ENCODE measurements around the gene CHRD. TPM values are rescaled to one million over a fixed set of nuclear protein-coding genes. Genes with fewer than 3 reads are reported as not detected.

CHRD gene
- total RNA-seq, 1 experiment from 2014 or later, result 2.7 TPM

- H3K9me3 Mint-ChIP-seq, result no peaks in the 10 kb centered on the region
- DNase-seq (ENCODE audit: low spot score) (peak; percentile 40), ATAC-seq (peak; percentile 32)
- H3K27me3 Mint-ChIP-seq (ENCODE audit: low read depth), result peaks cover 52% of the 10 kb centered on the region
- TF ChIP-seq ZNF423 (CRISPR knock-in tag; IDR thresholded peaks at IDR 0.05), result peak; percentile 28; the same call in 1 of the 2 replicates
- TF ChIP-seq NFE2L1 (CRISPR knock-in tag; IDR thresholded peaks at IDR 0.05), result no peak
- peak; percentile 50; the same call in 1 of the 2 replicates for TF ChIP-seq MYBL2 (CRISPR knock-in tag; IDR thresholded peaks at IDR 0.05)
- TF ChIP-seq E2F1 (CRISPR knock-in tag; IDR thresholded peaks at IDR 0.05), result no peak
- TF ChIP-seq GRHL2 (CRISPR knock-in tag; IDR thresholded peaks at IDR 0.05; ENCODE audit: insufficient replicate concordance, severe bottlenecking), result no peak
- TF ChIP-seq EMX1 (CRISPR knock-in tag; IDR thresholded peaks at IDR 0.05), result no peak
- no peak for TF ChIP-seq MLX (CRISPR knock-in tag; IDR thresholded peaks at IDR 0.05)
- TF ChIP-seq ESRRA (CRISPR knock-in tag; IDR thresholded peaks at IDR 0.05; ENCODE audit: borderline replicate concordance), result no peak
- TF ChIP-seq JUN (CRISPR knock-in tag; IDR thresholded peaks at IDR 0.05), result no peak
- TF ChIP-seq GABPB1 (CRISPR knock-in tag; IDR thresholded peaks at IDR 0.05), result peak; percentile 49
- TF ChIP-seq ZNF121 (CRISPR knock-in tag; IDR thresholded peaks at IDR 0.05), result no peak
- no peak for TF ChIP-seq E2F4 (CRISPR knock-in tag; IDR thresholded peaks at IDR 0.05; ENCODE audit: borderline replicate concordance, low read depth)
- TF ChIP-seq CREM (CRISPR knock-in tag; IDR thresholded peaks at IDR 0.05), result no peak
- TF ChIP-seq ZNF396 (CRISPR knock-in tag; IDR thresholded peaks at IDR 0.05; ENCODE audit: borderline replicate concordance), result no peak
- H3K4me1 Mint-ChIP-seq, result peaks cover 45% of the 10 kb centered on the region
- ChIA-PET CTCF (interaction anchor here (1.1 to 2.8 kb wide), 5 partner anchors 8 to 163 kb away, joined by 3 to 13 read pairs (median 4); no protein-coding TSS in a partner anchor), POLR2A (no interaction called here)
- no peaks in the 10 kb centered on the region for H3K36me3 Mint-ChIP-seq
- no peak within 1 kb of the TSS for H3K27ac Mint-ChIP-seq
- H3K4me3 Mint-ChIP-seq, result peak within 1 kb of the TSS; percentile 72
Measured at GRCh38 chr3:184377882-184378445, 1.9 kb upstream of the CHRD start, which contains the start of gene THPO. THPO (minus strand) TSS chr3:184378207; CDS start chr3:184376259, 1,948 bp downstream.

GRCh38 chr3:184378651-184379357 is 1.1 kb upstream of the CHRD start:
- no peak for ATAC-seq
- POLR2A ChIA-PET, result no interaction called here
- peaks cover 59% of the 10 kb centered on the region for H3K27me3 Mint-ChIP-seq (ENCODE audit: low read depth)
- H3K9me3 Mint-ChIP-seq, result no peaks in the 10 kb centered on the region
- DNase-seq (ENCODE audit: low spot score), result no peak
- no peaks in the 10 kb centered on the region for H3K36me3 Mint-ChIP-seq
- CTCF ChIA-PET, result interaction anchor here (0.5 kb wide), 1 partner anchor 163 kb away, joined by 4 read pairs; no protein-coding TSS in a partner anchor
- no peak overlapping the region for H3K27ac Mint-ChIP-seq
- H3K4me1 Mint-ChIP-seq, result peaks cover 45% of the 10 kb centered on the region
- peak overlapping the region; percentile 72 for H3K4me3 Mint-ChIP-seq
- TF ChIP-seq FOXK1 (CRISPR knock-in tag; IDR thresholded peaks at IDR 0.05) (no peak), NFYB (CRISPR knock-in tag; conservative IDR thresholded peaks at IDR 0.05; ENCODE audit: low read depth) (no peak), ATF3 (CRISPR knock-in tag; conservative IDR thresholded peaks at IDR 0.05) (no peak), PRDM15 (CRISPR knock-in tag; IDR thresholded peaks at IDR 0.05) (no peak), ZNF281 (CRISPR knock-in tag; IDR thresholded peaks at IDR 0.05) (no peak), ELF4 (CRISPR knock-in tag; IDR thresholded peaks at IDR 0.05; ENCODE audit: low read depth) (no peak), FOXJ3 (CRISPR knock-in tag; IDR thresholded peaks at IDR 0.05; ENCODE audit: borderline replicate concordance) (no peak), MLX (CRISPR knock-in tag; IDR thresholded peaks at IDR 0.05) (no peak)
